GM12878 (cell line): ENCODE results near the gene PRRX1. TPM values are rescaled to one million over a fixed set of nuclear protein-coding genes. Genes with fewer than 3 reads are reported as not detected.

Experiments used
- ATAC-seq: fragments of 200-7000 bp; cut with Tn5 transposase; 3 replicates; pipeline ENCODE4 v1.9.1; 2020; ENCODE audit warnings: mild to moderate bottlenecking, moderate library complexity
- BruUV-seq: library from RNA; stranded (reverse); fragments of 400-500 nt; replicated peaks from 2 replicates; lab custom pipeline; 2021; lab: Mats Ljungman, UMichigan
- CTCF ChIA-PET: fragments of 300-600 bp; sonication (Branson Sonifier 250); formaldehyde crosslinking; extraction: SDS; loops from one replicate; lab custom pipeline; 2021; ENCODE audit warnings: inconsistent platforms; lab: Yijun Ruan, JAX
- POLR2A ChIA-PET: fragments of 350-600 bp; formaldehyde crosslinking; extraction: SDS; loops from one replicate; lab custom pipeline; 2021; ENCODE audit warnings: inconsistent platforms; lab: Charles Lee
- RAD21 ChIA-PET: fragments of 300-600 bp; sonication (Branson Sonifier 250); formaldehyde crosslinking; loops from one replicate; lab custom pipeline; 2023; ENCODE audit warnings: antibody characterized with exemption; ENCODE audit not compliant: unreplicated experiment; lab: Charles Lee
- SMC1A ChIA-PET: fragments of 300-600 bp; sonication (Branson Sonifier 250); formaldehyde crosslinking; loops from one replicate; lab custom pipeline; 2023; ENCODE audit not compliant: unreplicated experiment, uncharacterized antibody; lab: Charles Lee
- DNase-seq: peaks from one replicate; pipeline ENCODE4 v3.0.0-alpha.2; 2011; ENCODE audit warnings: low read depth, low spot score
- FAIRE-seq: peaks from 3 replicates; lab custom pipeline; 2011; peaks lifted over from hg19 to GRCh38; lab: Jason Lieb, UNC
- H2AFZ ChIP-seq: 2 replicates; pipeline ENCODE4 v1.6.0; 2011; ENCODE audit warnings: low read depth, low read length, control low read depth; ENCODE audit not compliant: control insufficient read depth
- H3K27ac ChIP-seq: 2 replicates; pipeline ENCODE4 v1.5.1; 2011; ENCODE audit warnings: control low read depth; ENCODE audit not compliant: control insufficient read depth, insufficient read depth
- H3K27me3 ChIP-seq, 2 experiments: replicated peaks in 1 of 2; 2 replicates each; pipeline versions ENCODE4 v1.6.0 to v1.6.1; 2011; ENCODE audit warnings: low read length in 1 of 2; ENCODE audit not compliant: control insufficient read depth in 2 of 2, insufficient read depth in 2 of 2
- H3K36me3 ChIP-seq, 2 experiments: 2 replicates each; pipeline ENCODE4 v1.5.1; 2011; ENCODE audit warnings: low read length in 1 of 2; ENCODE audit not compliant: control insufficient read depth in 2 of 2, insufficient read depth in 2 of 2
- H3K4me1 ChIP-seq: 2 replicates; pipeline ENCODE4 v1.6.1; 2011; ENCODE audit warnings: mild to moderate bottlenecking, low read length, moderate library complexity, mixed read lengths; ENCODE audit not compliant: control insufficient read depth, insufficient read depth
- H3K4me2 ChIP-seq: 2 replicates; pipeline ENCODE4 v1.6.0; 2011; ENCODE audit warnings: control low read depth; ENCODE audit not compliant: control insufficient read depth, insufficient read depth
- H3K4me3 ChIP-seq: fragments of 200-600 bp; sonication (generic); 2 replicates; pipeline ENCODE4 v1.5.1; 2016
- H3K79me2 ChIP-seq: 2 replicates; pipeline ENCODE4 v1.6.0; 2011; ENCODE audit warnings: low read length; ENCODE audit not compliant: control insufficient read depth, insufficient read depth
- H3K9ac ChIP-seq: 2 replicates; pipeline ENCODE4 v1.8.0; 2011; ENCODE audit warnings: low read length, control low read depth, mixed read lengths; ENCODE audit not compliant: control insufficient read depth, insufficient read depth
- H3K9me3 ChIP-seq: replicated peaks from 3 replicates; pipeline ENCODE4 v1.5.1; 2011; ENCODE audit warnings: mild to moderate bottlenecking, low read length; ENCODE audit not compliant: control insufficient read depth, insufficient read depth
- H4K20me1 ChIP-seq: 2 replicates; pipeline ENCODE4 v1.6.0; 2011; ENCODE audit not compliant: control insufficient read depth, insufficient read depth
- BACH1 ChIP-seq: fragments of 450-650 bp; IDR thresholded peaks from 2 replicates; pipeline ENCODE4 v1.6.1; 2017; ENCODE audit warnings: mild to moderate bottlenecking, borderline replicate concordance
- EED ChIP-seq: sonication (generic); IDR thresholded peaks from 2 replicates; pipeline ENCODE4 v1.6.1; 2016; ENCODE audit warnings: antibody characterized with exemption, low read depth
- IKZF1 ChIP-seq: fragments of 450-650 bp; conservative IDR thresholded peaks from 2 replicates; pipeline ENCODE4 v1.6.1; 2017; ENCODE audit warnings: antibody characterized with exemption, mild to moderate bottlenecking
- IRF4 ChIP-seq: IDR thresholded peaks from 2 replicates; pipeline ENCODE4 v1.6.1; 2011; ENCODE audit warnings: low read depth, low read length
- JUND ChIP-seq: IDR thresholded peaks from 2 replicates; pipeline ENCODE4 v1.6.1; 2012; ENCODE audit warnings: low read depth, mild to moderate bottlenecking, low read length, improper control_type of control experiment, moderate library complexity
- KAT2A ChIP-seq: conservative IDR thresholded peaks from 2 replicates; pipeline ENCODE4 v1.6.1; 2011; ENCODE audit warnings: low read depth, low read length; ENCODE audit not compliant: control insufficient read depth
- MEF2B ChIP-seq: fragments of 450-650 bp; IDR thresholded peaks from 2 replicates; pipeline ENCODE4 v1.6.1; 2018; ENCODE audit warnings: mild to moderate bottlenecking, moderate library complexity; ENCODE audit not compliant: partially characterized antibody, poor library complexity, severe bottlenecking
- RAD51 ChIP-seq: fragments of 450-650 bp; IDR thresholded peaks from 2 replicates; pipeline ENCODE4 v1.6.1; 2016; ENCODE audit warnings: moderate library complexity, mild to moderate bottlenecking, inconsistent platforms
- SMAD5 ChIP-seq: IDR thresholded peaks from 2 replicates; pipeline ENCODE4 v1.6.1; 2016; ENCODE audit warnings: antibody characterized with exemption, low read depth
- SREBF1 ChIP-seq: IDR thresholded peaks from 2 replicates; pipeline ENCODE4 v1.6.1; 2012; ENCODE audit warnings: mild to moderate bottlenecking, low read length
- YY1 ChIP-seq: IDR thresholded peaks from 2 replicates; pipeline ENCODE4 v1.6.1; 2011; ENCODE audit warnings: low read depth, mild to moderate bottlenecking, low read length
- ZNF24 ChIP-seq: fragments of 450-650 bp; IDR thresholded peaks from 2 replicates; pipeline ENCODE4 v1.6.1; 2017; ENCODE audit warnings: antibody characterized with exemption, mild to moderate bottlenecking
- WGBS: methylation state at CpG from one replicate; pipeline ENCODE4 v1.1.6; 2016; ENCODE audit warnings: low lambda C conversion rate; ENCODE audit not compliant: insufficient replicate concordance, insufficient coverage; ENCODE audit errors: missing lambda C conversion rate; 5-methylcytosine and 5-hydroxymethylcytosine counted together
- in situ Hi-C: fragments of 300-500 bp; cut with MboI; formaldehyde crosslinking; loops from 9 replicates; pipeline ENCODE4 v1.14.3; 2018; ENCODE audit warnings: mixed read lengths
- intact Hi-C: fragments of 100-400 bp; cut with micrococcal nuclease; formaldehyde crosslinking; loops from one replicate; pipeline ENCODE4 v1.14.2; 2022; ENCODE audit not compliant: unreplicated experiment
- polyA plus RNA-seq, 11 experiments: library from polyadenylated mRNA; depleted of rRNA in 4 of 11; unstranded in 6 of 11; stranded (reverse) in 5 of 11; fragments of >200 nt; fragmentation: Nextera tagmentation in 4 of 11; fragmentation: Illumina TruSeq in 1 of 11; extraction: Ambion mirVana in 4 of 11; extraction: Trizol in 1 of 11; gene quantifications; 1 replicate in 1 of 11; 2 replicates in 10 of 11; pipeline versions ENCODE4 v1.2.1 to v1.2.3, GENCODE V29; 2011 to 2016; ENCODE audit warnings: inconsistent platforms in 2 of 11, missing spikeins in 2 of 11, low read depth in 1 of 11
- total RNA-seq, 4 experiments: library from RNA; depleted of rRNA in 3 of 4; stranded (reverse); fragments of >200 nt in 3 of 4; fragmentation: Illumina TruSeq in 1 of 4; extraction: Trizol in 1 of 4; gene quantifications; 2 replicates each; pipeline versions ENCODE4 v1.2.1 to v1.2.3, GENCODE V29; 2013 to 2021
- TF ChIP-seq, protein P1 (sequence below): fragments of 450-650 bp; IDR thresholded peaks from 2 replicates; pipeline ENCODE4 v1.6.1; 2017; ENCODE audit warnings: antibody characterized with exemption, mild to moderate bottlenecking, moderate library complexity
- TF ChIP-seq, protein P2 (sequence below): fragments of 450-650 bp; IDR thresholded peaks from 2 replicates; pipeline ENCODE4 v1.6.1; 2017; ENCODE audit warnings: mild to moderate bottlenecking

PRRX1 gene
- total and polyA plus RNA-seq, 10 of the 15 experiments (the other 5 are each of a cell fraction or from before 2014, with no cell fraction given) = 0.42 to 64.6 (median 1.5) TPM

DNA sequence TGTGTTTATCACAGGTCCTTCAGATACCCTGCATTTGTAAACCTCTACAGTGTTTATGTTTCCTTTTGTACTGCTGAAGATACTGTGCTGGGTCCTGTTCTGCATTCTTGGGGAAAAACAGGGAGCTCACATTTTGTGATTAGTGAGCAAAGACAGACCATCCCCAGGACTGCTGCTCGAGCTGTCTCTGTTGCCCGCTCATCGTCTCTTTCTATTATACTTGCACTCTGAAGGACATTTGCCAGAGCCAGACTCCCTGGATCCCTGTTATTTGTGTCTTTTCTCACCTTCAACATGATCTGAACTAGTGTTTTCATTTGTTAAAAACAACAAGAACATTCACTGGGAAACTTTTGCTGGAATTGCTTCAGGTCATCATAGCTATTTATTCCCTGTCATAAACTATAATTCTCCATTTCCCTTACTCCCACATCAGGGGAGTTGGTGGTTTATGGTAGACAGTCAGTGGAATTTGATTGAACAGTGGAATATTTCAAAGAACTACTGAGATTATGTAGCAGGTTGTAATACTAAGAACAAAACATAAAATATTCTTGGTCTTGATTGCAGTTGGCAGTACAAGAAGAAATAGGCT, 53.0 kb downstream of the PRRX1 start:
- H2AFZ ChIP-seq = no peak overlapping the region
- TF ChIP-seq SMAD5 (no peak), JUND (no peak), MEF2B (no peak), ZNF24 (no peak), YY1 (no peak), KAT2A (no peak), IRF4 (no peak), SREBF1 (no peak), EED (no peak), RAD51 (no peak), IKZF1 (no peak), BACH1 (no peak)
- TF ChIP-seq, protein P1, sequence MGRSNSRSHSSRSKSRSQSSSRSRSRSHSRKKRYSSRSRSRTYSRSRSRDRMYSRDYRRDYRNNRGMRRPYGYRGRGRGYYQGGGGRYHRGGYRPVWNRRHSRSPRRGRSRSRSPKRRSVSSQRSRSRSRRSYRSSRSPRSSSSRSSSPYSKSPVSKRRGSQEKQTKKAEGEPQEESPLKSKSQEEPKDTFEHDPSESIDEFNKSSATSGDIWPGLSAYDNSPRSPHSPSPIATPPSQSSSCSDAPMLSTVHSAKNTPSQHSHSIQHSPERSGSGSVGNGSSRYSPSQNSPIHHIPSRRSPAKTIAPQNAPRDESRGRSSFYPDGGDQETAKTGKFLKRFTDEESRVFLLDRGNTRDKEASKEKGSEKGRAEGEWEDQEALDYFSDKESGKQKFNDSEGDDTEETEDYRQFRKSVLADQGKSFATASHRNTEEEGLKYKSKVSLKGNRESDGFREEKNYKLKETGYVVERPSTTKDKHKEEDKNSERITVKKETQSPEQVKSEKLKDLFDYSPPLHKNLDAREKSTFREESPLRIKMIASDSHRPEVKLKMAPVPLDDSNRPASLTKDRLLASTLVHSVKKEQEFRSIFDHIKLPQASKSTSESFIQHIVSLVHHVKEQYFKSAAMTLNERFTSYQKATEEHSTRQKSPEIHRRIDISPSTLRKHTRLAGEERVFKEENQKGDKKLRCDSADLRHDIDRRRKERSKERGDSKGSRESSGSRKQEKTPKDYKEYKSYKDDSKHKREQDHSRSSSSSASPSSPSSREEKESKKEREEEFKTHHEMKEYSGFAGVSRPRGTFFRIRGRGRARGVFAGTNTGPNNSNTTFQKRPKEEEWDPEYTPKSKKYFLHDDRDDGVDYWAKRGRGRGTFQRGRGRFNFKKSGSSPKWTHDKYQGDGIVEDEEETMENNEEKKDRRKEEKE = no peak
- TF ChIP-seq, protein P2, sequence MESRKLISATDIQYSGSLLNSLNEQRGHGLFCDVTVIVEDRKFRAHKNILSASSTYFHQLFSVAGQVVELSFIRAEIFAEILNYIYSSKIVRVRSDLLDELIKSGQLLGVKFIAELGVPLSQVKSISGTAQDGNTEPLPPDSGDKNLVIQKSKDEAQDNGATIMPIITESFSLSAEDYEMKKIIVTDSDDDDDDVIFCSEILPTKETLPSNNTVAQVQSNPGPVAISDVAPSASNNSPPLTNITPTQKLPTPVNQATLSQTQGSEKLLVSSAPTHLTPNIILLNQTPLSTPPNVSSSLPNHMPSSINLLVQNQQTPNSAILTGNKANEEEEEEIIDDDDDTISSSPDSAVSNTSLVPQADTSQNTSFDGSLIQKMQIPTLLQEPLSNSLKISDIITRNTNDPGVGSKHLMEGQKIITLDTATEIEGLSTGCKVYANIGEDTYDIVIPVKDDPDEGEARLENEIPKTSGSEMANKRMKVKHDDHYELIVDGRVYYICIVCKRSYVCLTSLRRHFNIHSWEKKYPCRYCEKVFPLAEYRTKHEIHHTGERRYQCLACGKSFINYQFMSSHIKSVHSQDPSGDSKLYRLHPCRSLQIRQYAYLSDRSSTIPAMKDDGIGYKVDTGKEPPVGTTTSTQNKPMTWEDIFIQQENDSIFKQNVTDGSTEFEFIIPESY = no peak
- TF ChIP-seq, all 136 proteins: peak for 0
- POLR2A ChIA-PET = no interaction called here
- H3K79me2 ChIP-seq = no peaks in the 10 kb centered on the region
- no peak for DNase-seq
- BruUV-seq = no TSS peak
- no peaks in the 10 kb centered on the region for H3K36me3 ChIP-seq
- H3K9ac ChIP-seq = no peak overlapping the region
- H3K9me3 ChIP-seq = no peaks in the 10 kb centered on the region
- no peak overlapping the region for H3K4me3 ChIP-seq
- no peak for FAIRE-seq
- SMC1A ChIA-PET = interaction anchor here (1.0 to 2.6 kb wide), 7 partner anchors 8 to 57 kb away, joined by 3 to 9 read pairs (median 5); no protein-coding TSS in a partner anchor
- CTCF ChIA-PET = interaction anchor here (0.7 to 1.8 kb wide), 8 partner anchors 10 to 27 kb away, joined by 3 to 10 read pairs (median 4); no protein-coding TSS in a partner anchor
- WGBS = 17% methylated on average over 3 of the region's 3 CpGs
- no peaks in the 10 kb centered on the region for H4K20me1 ChIP-seq
- no peak overlapping the region for H3K27ac ChIP-seq
- in situ Hi-C loops (no loop called here), intact Hi-C loops (no loop called here)
- ATAC-seq = no peak
- H3K4me2 ChIP-seq = no peak overlapping the region
- H3K27me3 ChIP-seq = 0 out of 4 replicates have a peak, but pooled peaks cover 0 to 2% of the 10 kb centered on the region in 2 experiments
- RAD21 ChIA-PET = interaction anchor here (1.8 kb wide), 1 partner anchor 28 kb away, joined by 5 read pairs; no protein-coding TSS in a partner anchor
- no peaks in the 10 kb centered on the region for H3K4me1 ChIP-seq
